Measurements from ENCODE around the gene FMN1.

Gene FMN1

GRCh38 chr15:33152502-33153109, 41.9 kb downstream of the FMN1 start:
- DNase-seq = no peak

GRCh38 chr15:33150971-33151370, 43.5 kb downstream of the FMN1 start:
- DNase-seq = no peak

GRCh38 chr15:33150431-33150941, 44.0 kb downstream of the FMN1 start:
- no peak for DNase-seq

GRCh38 chr15:33149919-33150318, 44.6 kb downstream of the FMN1 start:
- no peak for DNase-seq

- no peak for DNase-seq
Observed at GRCh38 chr15:33148129-33148751, 46.3 kb downstream of the FMN1 start.

- no peak for DNase-seq
Observed at GRCh38 chr15:33146051-33146450, 48.5 kb downstream of the FMN1 start.

GRCh38 chr15:33145447-33145846, 49.1 kb downstream of the FMN1 start:
- DNase-seq = no peak

- no peak for DNase-seq
Observed at GRCh38 chr15:33142708-33143107, 51.8 kb downstream of the FMN1 start.

GRCh38 chr15:33138000-33138399, 56.5 kb downstream of the FMN1 start:
- no peak for DNase-seq

GRCh38 chr15:33137101-33137500, 57.4 kb downstream of the FMN1 start:
- no peak for DNase-seq

- no peak for DNase-seq
Observed at GRCh38 chr15:33136353-33136752, 58.2 kb downstream of the FMN1 start.

GRCh38 chr15:33135355-33135781, 59.1 kb downstream of the FMN1 start:
- DNase-seq = no peak

GRCh38 chr15:33132722-33133345, 61.7 kb downstream of the FMN1 start:
- DNase-seq = peak; percentile 62

- no peak for DNase-seq
Observed at GRCh38 chr15:33132233-33132580, 62.3 kb downstream of the FMN1 start.

- DNase-seq = peak; percentile 32
Observed at GRCh38 chr15:33131552-33132232, 62.8 kb downstream of the FMN1 start.

GRCh38 chr15:33126559-33127290, 67.8 kb downstream of the FMN1 start:
- peak; percentile 90 for DNase-seq

GRCh38 chr15:33125894-33126537, 68.5 kb downstream of the FMN1 start:
- DNase-seq = no peak

- DNase-seq = no peak
Observed at GRCh38 chr15:33124811-33125210, 69.7 kb downstream of the FMN1 start.

GRCh38 chr15:33124279-33124678, 70.2 kb downstream of the FMN1 start:
- DNase-seq = peak; percentile 30

GRCh38 chr15:33119865-33120264, 74.6 kb downstream of the FMN1 start:
- DNase-seq = no peak

- no peak for DNase-seq
Observed at GRCh38 chr15:33119273-33119672, 75.2 kb downstream of the FMN1 start.

- peak; percentile 76 for DNase-seq
Observed at GRCh38 chr15:33116198-33116597, 78.3 kb downstream of the FMN1 start.

All from right hindlimb (tissue), 1 donor.